Erythroblast (primary cell): ENCODE data around the gene SIAH3.

ENCODE experiments used
- DNase-seq, 2 experiments: peaks; one replicate each; lab custom pipeline; 2025; lab: John Stamatoyannopoulos, UW
- GATA1 ChIP-seq: IDR thresholded peaks from 2 replicates; pipeline ENCODE4 v1.6.1; 2011; ENCODE audit warnings: low read depth, mild to moderate bottlenecking, control low read depth, low read length, moderate library complexity
- POLR2A ChIP-seq: IDR thresholded peaks from 2 replicates; pipeline ENCODE4 v1.6.1; 2011; ENCODE audit warnings: mild to moderate bottlenecking, low read length

SIAH3 gene

GRCh38 chr13:45851171-45851921, at the start of gene SIAH3:
TSS of gene SIAH3 (minus strand) at chr13:45851753. CDS start at chr13:45851629, 124 bp downstream.
- peak; percentile 4 to 9 for DNase-seq
- no peak for TF ChIP-seq POLR2A
- TF ChIP-seq GATA1, result no peak

- DNase-seq, result no peak
- no peak for TF ChIP-seq GATA1
- no peak for TF ChIP-seq POLR2A
Observed at GRCh38 chr13:45899406-45899805, 47.9 kb upstream of the SIAH3 start.

GRCh38 chr13:45897562-45897961, 46.0 kb upstream of the SIAH3 start:
- TF ChIP-seq POLR2A (no peak), GATA1 (no peak)
- DNase-seq, result no peak

- TF ChIP-seq GATA1, result no peak
- TF ChIP-seq POLR2A, result no peak
- DNase-seq, result no peak
Observed at GRCh38 chr13:45896285-45896684, 44.7 kb upstream of the SIAH3 start.

- TF ChIP-seq GATA1 (no peak), POLR2A (no peak)
- no peak for DNase-seq
Observed at GRCh38 chr13:45895881-45896280, 44.3 kb upstream of the SIAH3 start.

GRCh38 chr13:45892513-45892912, 41.0 kb upstream of the SIAH3 start:
- TF ChIP-seq POLR2A (no peak), GATA1 (no peak)
- DNase-seq, result no peak

GRCh38 chr13:45889590-45890243, 38.2 kb upstream of the SIAH3 start:
- no peak for DNase-seq
- TF ChIP-seq GATA1 (no peak), POLR2A (no peak)

- no peak for DNase-seq
- no peak for TF ChIP-seq POLR2A
- TF ChIP-seq GATA1, result no peak
Observed at GRCh38 chr13:45886466-45886865, 34.9 kb upstream of the SIAH3 start.

GRCh38 chr13:45885194-45885593, 33.6 kb upstream of the SIAH3 start:
- DNase-seq, result no peak
- TF ChIP-seq POLR2A (no peak), GATA1 (no peak)

- no peak for DNase-seq
- TF ChIP-seq POLR2A (no peak), GATA1 (no peak)
Observed at GRCh38 chr13:45882626-45883025, 31.1 kb upstream of the SIAH3 start.

- no peak for TF ChIP-seq POLR2A
- no peak for TF ChIP-seq GATA1
Observed at GRCh38 chr13:45881353-45881752, 29.8 kb upstream of the SIAH3 start.

GRCh38 chr13:45880242-45880641, 28.7 kb upstream of the SIAH3 start:
- no peak for DNase-seq
- TF ChIP-seq POLR2A, result no peak
- no peak for TF ChIP-seq GATA1

More at GRCh38 chr13:45881353-45881752, 29.8 kb upstream of the SIAH3 start:
- DNase-seq, result no peak

GRCh38 chr13:45879666-45880065, 28.1 kb upstream of the SIAH3 start:
- DNase-seq, result peak in 1 of 2 experiments; percentile 4
- TF ChIP-seq POLR2A, result no peak
- TF ChIP-seq GATA1, result no peak

- no peak for DNase-seq
- TF ChIP-seq GATA1, result no peak
- no peak for TF ChIP-seq POLR2A
Observed at GRCh38 chr13:45878966-45879365, 27.4 kb upstream of the SIAH3 start.
